WTC11 (cell line): ENCODE measurements around the gene PTPRN2.

ENCODE experiments used
- CTCF ChIP-seq: fragments of 200-600 bp; IDR thresholded peaks from 2 replicates; pipeline ENCODE4 v1.8.0; 2022; ENCODE audit warnings: antibody characterized with exemption
- ETV6 ChIP-seq: sonication (generic); formaldehyde crosslinking; IDR thresholded peaks from 2 replicates; pipeline ENCODE4 v1.8.1; 2022; ENCODE audit warnings: mild to moderate bottlenecking, missing genetic modification reagents
- FOXP4 ChIP-seq: sonication (generic); formaldehyde crosslinking; IDR thresholded peaks from 2 replicates; pipeline ENCODE4 v1.8.0; 2022; ENCODE audit warnings: mild to moderate bottlenecking, missing genetic modification reagents
- JUN ChIP-seq: sonication (generic); formaldehyde crosslinking; IDR thresholded peaks from 2 replicates; pipeline ENCODE4 v1.8.0; 2023; ENCODE audit warnings: mild to moderate bottlenecking, missing genetic modification reagents
- OVOL2 ChIP-seq: fragments of 250-450 bp; sonication (Bioruptor Pico); IDR thresholded peaks from 2 replicates; pipeline ENCODE4 v1.9.0; 2021; ENCODE audit warnings: mild to moderate bottlenecking, borderline replicate concordance
- RELA ChIP-seq: sonication (generic); formaldehyde crosslinking; IDR thresholded peaks from 2 replicates; pipeline ENCODE4 v1.8.1; 2022; ENCODE audit warnings: missing genetic modification reagents, mild to moderate bottlenecking, borderline replicate concordance
- SMAD3 ChIP-seq: sonication (generic); formaldehyde crosslinking; IDR thresholded peaks from 2 replicates; pipeline ENCODE4 v1.8.0; 2022; ENCODE audit warnings: missing genetic modification reagents, mild to moderate bottlenecking, borderline replicate concordance
- SMAD4 ChIP-seq: sonication (generic); formaldehyde crosslinking; IDR thresholded peaks from 2 replicates; pipeline ENCODE4 v1.8.0; 2022; ENCODE audit warnings: mild to moderate bottlenecking, missing genetic modification reagents
- TCF7 ChIP-seq: sonication (generic); formaldehyde crosslinking; IDR thresholded peaks from 2 replicates; pipeline ENCODE4 v1.8.0; 2022; ENCODE audit warnings: mild to moderate bottlenecking, low read depth, missing genetic modification reagents, moderate library complexity
- USF1 ChIP-seq: sonication (generic); formaldehyde crosslinking; IDR thresholded peaks from 2 replicates; pipeline ENCODE4 v1.8.0; 2022; ENCODE audit warnings: mild to moderate bottlenecking, missing genetic modification reagents
- ZNF232 ChIP-seq: sonication (generic); formaldehyde crosslinking; IDR thresholded peaks from 2 replicates; pipeline ENCODE4 v1.8.0; 2022; ENCODE audit warnings: mild to moderate bottlenecking, missing genetic modification reagents
- TF ChIP-seq, protein P1 (sequence below): sonication (generic); formaldehyde crosslinking; IDR thresholded peaks from 2 replicates; pipeline ENCODE4 v1.8.1; 2023; ENCODE audit warnings: mild to moderate bottlenecking, missing genetic modification reagents

GRCh38 chr7:157664034-157664433, 923.6 kb downstream of the PTPRN2 start:
- TF ChIP-seq CTCF = no peak
- no peak for TF ChIP-seq SMAD3 (CRISPR knock-in tag)
- no peak for TF ChIP-seq SMAD4
- TF ChIP-seq OVOL2 = no peak
- no peak for TF ChIP-seq FOXP4 (CRISPR knock-in tag)
- TF ChIP-seq, protein P1, sequence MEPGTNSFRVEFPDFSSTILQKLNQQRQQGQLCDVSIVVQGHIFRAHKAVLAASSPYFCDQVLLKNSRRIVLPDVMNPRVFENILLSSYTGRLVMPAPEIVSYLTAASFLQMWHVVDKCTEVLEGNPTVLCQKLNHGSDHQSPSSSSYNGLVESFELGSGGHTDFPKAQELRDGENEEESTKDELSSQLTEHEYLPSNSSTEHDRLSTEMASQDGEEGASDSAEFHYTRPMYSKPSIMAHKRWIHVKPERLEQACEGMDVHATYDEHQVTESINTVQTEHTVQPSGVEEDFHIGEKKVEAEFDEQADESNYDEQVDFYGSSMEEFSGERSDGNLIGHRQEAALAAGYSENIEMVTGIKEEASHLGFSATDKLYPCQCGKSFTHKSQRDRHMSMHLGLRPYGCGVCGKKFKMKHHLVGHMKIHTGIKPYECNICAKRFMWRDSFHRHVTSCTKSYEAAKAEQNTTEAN (CRISPR knock-in tag) = no peak
- no peak for TF ChIP-seq JUN (CRISPR knock-in tag)
- TF ChIP-seq TCF7 = no peak
- TF ChIP-seq RELA (CRISPR knock-in tag) = no peak
- TF ChIP-seq USF1 (CRISPR knock-in tag) = no peak
- no peak for TF ChIP-seq ETV6 (CRISPR knock-in tag)
- TF ChIP-seq ZNF232 (CRISPR knock-in tag) = no peak
